ENCODE results near the gene TUBB. TPM values are rescaled to one million over a fixed set of nuclear protein-coding genes. Genes with fewer than 3 reads are reported as not detected.

TUBB gene
- total and polyA plus RNA-seq, 2 of the 8 experiments (the other 6 are each of a cell fraction or from before 2014, with no cell fraction given) = 1,880 to 3,022 TPM

DNA sequence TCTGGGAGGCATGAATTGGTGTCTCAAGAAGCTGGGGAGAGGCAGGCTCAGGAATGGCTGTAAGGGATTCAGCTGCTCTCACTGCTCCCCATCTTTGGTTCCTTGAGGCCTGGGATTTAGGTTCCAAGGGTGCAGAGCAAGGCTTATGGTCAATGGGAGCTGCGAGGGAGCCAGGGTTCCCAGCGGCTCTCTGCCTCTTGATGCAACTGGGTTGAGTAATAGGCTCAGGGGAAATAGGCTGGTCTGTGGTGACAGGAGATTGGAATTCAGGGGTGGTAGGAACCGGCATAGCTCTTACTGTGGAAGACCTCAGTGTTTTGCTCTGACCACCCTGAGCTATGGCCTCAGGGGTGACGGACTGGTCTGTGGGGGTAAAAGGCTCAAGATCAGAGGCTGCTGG is 16.3 kb upstream of the TUBB start:
- no peak overlapping the region for H2AFZ ChIP-seq (ENCODE audit: low read length)
- H3K9ac ChIP-seq (replicated peaks in 1 of 4; ENCODE audit: extremely low read depth in 1 of 4, low read depth in 3 of 4, low read length in 3 of 4) = no peak overlapping the region
- H3K36me3 ChIP-seq (ENCODE audit: control insufficient read depth in 2 of 4, insufficient read depth in 4 of 4, low read length in 3 of 4) = peaks cover 5 to 42% (median 24%) of the 10 kb centered on the region in 4 experiments; a peak in 6 of 8 replicates
- H3K4me1 ChIP-seq (replicated peaks in 1 of 4; ENCODE audit: control insufficient read depth in 3 of 4, insufficient read depth in 4 of 4, low read length in 3 of 4) = no peaks in the 10 kb centered on the region; a peak in 1 of 7 replicates
- H3K4ac ChIP-seq (replicated peaks; ENCODE audit: insufficient read length, low read depth, low read length) = no peak overlapping the region
- no peak overlapping the region for H3K23ac ChIP-seq (ENCODE audit: insufficient read length)
- H3K23me2 ChIP-seq (ENCODE audit: low read depth, low read length) = no peaks in the 10 kb centered on the region
- no peak overlapping the region for H3K14ac ChIP-seq (ENCODE audit: insufficient read length)
- H2BK5ac ChIP-seq (ENCODE audit: low read depth, low read length) = no peak overlapping the region
- no peak overlapping the region for H3K27ac ChIP-seq (ENCODE audit: low read depth, low read length)
- TF ChIP-seq CTCF (IDR thresholded peaks at IDR 0.05; ENCODE audit: control extremely low read depth in 1 of 3, insufficient read depth in 1 of 3, low read depth in 1 of 3, low read length in 3 of 3) (no peak), SAP30 (IDR thresholded peaks at IDR 0.05; ENCODE audit: insufficient read depth, insufficient replicate concordance, low read length) (no peak), RBBP5 (IDR thresholded peaks at IDR 0.05; ENCODE audit: borderline replicate concordance, low read depth, low read length) (no peak), KDM1A (IDR thresholded peaks at IDR 0.05; ENCODE audit: borderline replicate concordance, low read length) (no peak), TBP (IDR thresholded peaks at IDR 0.05; ENCODE audit: low read depth, low read length) (no peak), EZH2 (IDR thresholded peaks at IDR 0.05; ENCODE audit: low read depth, low read length, severe bottlenecking) (no peak), BCL11A (IDR thresholded peaks at IDR 0.05; ENCODE audit: low read depth in 2 of 2, low read length in 2 of 2) (no peak)
- H3K56ac ChIP-seq (replicated peaks; ENCODE audit: insufficient read length, low read depth, low read length) = no peak overlapping the region
- H3K79me2 ChIP-seq (ENCODE audit: control insufficient read depth in 1 of 2, insufficient read depth in 2 of 2, low read length in 2 of 2) = no peaks in the 10 kb centered on the region
- no peak overlapping the region for H2AK5ac ChIP-seq (ENCODE audit: low read depth, low read length)
- no peak overlapping the region for H3K4me3 ChIP-seq (ENCODE audit: extremely low read depth in 1 of 4, insufficient read depth in 2 of 4, low read depth in 3 of 4, low read length in 4 of 4)
- H3K18ac ChIP-seq (ENCODE audit: extremely low read depth, low read length) = no peak overlapping the region
- H3K79me1 ChIP-seq (ENCODE audit: low read depth, low read length) = no peaks in the 10 kb centered on the region
- H3K27me3 ChIP-seq (replicated peaks in 1 of 4; ENCODE audit: control insufficient read depth in 3 of 4, extremely low read depth in 1 of 4, insufficient read depth in 3 of 4, low read length in 3 of 4) = no peaks in the 10 kb centered on the region
- H4K5ac ChIP-seq (ENCODE audit: insufficient read length, low read depth, low read length) = no peak overlapping the region
- H2BK12ac ChIP-seq (ENCODE audit: low read depth, low read length) = no peak overlapping the region
- DNase-seq (ENCODE audit: low read depth in 1 of 2, low spot score in 2 of 2) (no peak), FAIRE-seq (no peak)
- no peak overlapping the region for H3K4me2 ChIP-seq (ENCODE audit: insufficient read depth in 1 of 2, low read depth in 2 of 2, low read length in 2 of 2)
- H2BK15ac ChIP-seq (ENCODE audit: low read length) = no peak overlapping the region
- ChIA-PET POLR2A (ENCODE audit: partially characterized antibody) (interaction anchor here (0.8 to 35.9 kb wide), 10 partner anchors 4 to 114 kb away, joined by 3 to 732 read pairs (median 4); partner anchors contain the start of genes IER3, MDC1, NRM and TUBB), CTCF (ENCODE audit: partially characterized antibody) (interaction anchor here (1.2 to 2.3 kb wide), 11 partner anchors 9 to 130 kb away, joined by 3 to 14 read pairs (median 7); partner anchors contain the start of gene DHX16)
- H4K8ac ChIP-seq (ENCODE audit: extremely low read depth, insufficient read depth, low read length) = no peak overlapping the region
- H4K91ac ChIP-seq (replicated peaks; ENCODE audit: insufficient read length, low read length) = no peak overlapping the region
- no peak overlapping the region for H2BK120ac ChIP-seq (replicated peaks; ENCODE audit: low read depth, low read length)
- H4K20me1 ChIP-seq (replicated peaks in 1 of 2; ENCODE audit: control insufficient read depth in 1 of 2, insufficient read depth in 2 of 2, low read length in 2 of 2) = peaks cover 3% of the 10 kb centered on the region in 2 experiments
- no peaks in the 10 kb centered on the region for H3K9me3 ChIP-seq (ENCODE audit: insufficient read depth in 2 of 2, low read depth in 1 of 2, low read length in 1 of 2)
- 84% methylated on average over 4 of the region's 4 CpGs; no CpG with 5 or more reads in 1 of the 2 experiments for WGBS, 2 experiments (ENCODE audit: extremely low coverage in 1 of 2, insufficient coverage in 1 of 2, insufficient read length in 1 of 2, insufficient replicate concordance in 2 of 2, low coverage in 1 of 2, low lambda C conversion rate in 2 of 2, missing lambda C conversion rate in 1 of 2)
- no peak overlapping the region for H2BK20ac ChIP-seq (ENCODE audit: low read length)
